ENCODE data around the gene POLR1F. TPM values are rescaled to one million over a fixed set of nuclear protein-coding genes. Genes with fewer than 3 reads are reported as not detected.

Gene POLR1F
- total and polyA plus RNA-seq, 2 experiments from 2014 or later: 35.2 to 99.9 TPM

GRCh38 chr7:19752020-19752419 lies 43.2 kb upstream of the POLR1F start (continued):
- TF ChIP-seq ZNF114 (CRISPR knock-in tag; IDR thresholded peaks at IDR 0.05): no peak
- no peak for TF ChIP-seq POLR2AphosphoS5 (IDR thresholded peaks at IDR 0.05; ENCODE audit: low read depth)

GRCh38 chr7:19749658-19750057 lies 40.8 kb upstream of the POLR1F start:
- no peaks in the 10 kb centered on the region for H3K4me1 Mint-ChIP-seq

GRCh38 chr7:19747740-19748339 lies 39.0 kb upstream of the POLR1F start:
- Histone ChIP-seq H3F3A (replicated peaks; ENCODE audit: low read depth) (no peaks in the 10 kb centered on the region), H4K20me1 (replicated peaks; ENCODE audit: insufficient read depth) (no peaks in the 10 kb centered on the region), H3K4me1 (ENCODE audit: insufficient read depth) (no peaks in the 10 kb centered on the region), H3K4me3 (no peak overlapping the region), H3K27me3 (ENCODE audit: insufficient read depth) (no peaks in the 10 kb centered on the region), H3K27ac (ENCODE audit: low read depth) (no peak overlapping the region), H3K36me3 (ENCODE audit: insufficient read depth) (no peaks in the 10 kb centered on the region), H3K4me2 (no peak overlapping the region), H3K79me2 (replicated peaks; ENCODE audit: insufficient read depth) (no peaks in the 10 kb centered on the region), H2AFZ (no peak overlapping the region), H3K9me2 (ENCODE audit: insufficient read depth) (no peaks in the 10 kb centered on the region)
- no peaks in the 10 kb centered on the region for H3K9me3 Mint-ChIP-seq
- DNase-seq (ENCODE audit: low spot score): peak; percentile 82
- no peaks in the 10 kb centered on the region for H3K27me3 Mint-ChIP-seq (ENCODE audit: insufficient read depth, low read depth, poor library complexity)
- peak; percentile 82 for ATAC-seq
- no peak for TF ChIP-seq POLR2AphosphoS5 (IDR thresholded peaks at IDR 0.05; ENCODE audit: low read depth)
- TF ChIP-seq STAT1 (IDR thresholded peaks at IDR 0.05; ENCODE audit: unreplicated experiment): no peak
- TF ChIP-seq CTCF (conservative IDR thresholded peaks at IDR 0.05; ENCODE audit: low read depth in 2 of 2): peak; percentile 70 to 72
- TF ChIP-seq ZNF114 (CRISPR knock-in tag; IDR thresholded peaks at IDR 0.05): no peak
- TF ChIP-seq JUNB (IDR thresholded peaks at IDR 0.05; ENCODE audit: unreplicated experiment): no peak
- H3K4me1 Mint-ChIP-seq: no peaks in the 10 kb centered on the region
- no peaks in the 10 kb centered on the region for H3K36me3 Mint-ChIP-seq (ENCODE audit: low read depth)
- no peak overlapping the region for H3K27ac Mint-ChIP-seq
- no peak overlapping the region for H3K4me3 Mint-ChIP-seq

More at GRCh38 chr7:19749658-19750057, 40.8 kb upstream of the POLR1F start:
- Histone ChIP-seq H3K36me3 (ENCODE audit: insufficient read depth) (no peaks in the 10 kb centered on the region), H3K79me2 (replicated peaks; ENCODE audit: insufficient read depth) (no peaks in the 10 kb centered on the region), H2AFZ (peak overlapping the region; percentile 49; the same call in 1 of the 2 replicates), H4K20me1 (replicated peaks; ENCODE audit: insufficient read depth) (no peaks in the 10 kb centered on the region), H3K4me2 (no peak overlapping the region), H3K27ac (ENCODE audit: low read depth) (no peak overlapping the region), H3K4me3 (no peak overlapping the region), H3K4me1 (ENCODE audit: insufficient read depth) (no peaks in the 10 kb centered on the region), H3K27me3 (ENCODE audit: insufficient read depth) (no peaks in the 10 kb centered on the region), H3K9me2 (ENCODE audit: insufficient read depth) (no peaks in the 10 kb centered on the region), H3F3A (replicated peaks; ENCODE audit: low read depth) (no peaks in the 10 kb centered on the region)
- Mint-ChIP-seq H3K9me3 (no peaks in the 10 kb centered on the region), H3K27ac (no peak overlapping the region), H3K4me3 (no peak overlapping the region), H3K36me3 (ENCODE audit: low read depth) (no peaks in the 10 kb centered on the region), H3K27me3 (ENCODE audit: insufficient read depth, low read depth, poor library complexity) (no peaks in the 10 kb centered on the region)
- ATAC-seq: no peak
- TF ChIP-seq STAT1 (IDR thresholded peaks at IDR 0.05; ENCODE audit: unreplicated experiment): no peak
- TF ChIP-seq ETS1 (IDR thresholded peaks at IDR 0.05): no peak
- no peak for TF ChIP-seq POLR2AphosphoS5 (IDR thresholded peaks at IDR 0.05; ENCODE audit: low read depth)
- TF ChIP-seq ZNF331 (CRISPR knock-in tag; IDR thresholded peaks at IDR 0.05; ENCODE audit: low read depth): no peak
- DNase-seq (ENCODE audit: low spot score): no peak
